ENCODE data around the gene RUNX3. TPM values are rescaled to one million over a fixed set of nuclear protein-coding genes. Genes with fewer than 3 reads are reported as not detected.
A peak's percentile ranks its signal among the peaks of the same experiment; 100 is the strongest.

RUNX3 gene
- total RNA-seq, 1 donor from 2014 or later, result 153 TPM

GRCh38 chr1:24931468-24932231, 1.6 kb upstream of the RUNX3 start:
- no peak for TF ChIP-seq CTCF (IDR thresholded peaks at IDR 0.05)
- no peak for DNase-seq
- ChIA-PET POLR2A (interaction anchor here (0.6 to 15.6 kb wide), 8 partner anchors 8 to 168 kb away, joined by 3 to 385 read pairs (median 15); no protein-coding TSS in a partner anchor), CTCF (interaction anchor here (0.8 to 9.8 kb wide), 18 partner anchors 8 to 170 kb away, joined by 3 to 195 read pairs (median 4); no protein-coding TSS in a partner anchor)
- Mint-ChIP-seq H3K9me3 (no peaks in the 10 kb centered on the region), H3K4me3 (peak overlapping the region; percentile 52), H3K36me3 (ENCODE audit: low read depth) (peaks cover 22% of the 10 kb centered on the region), H3K27ac (peak overlapping the region; percentile 30), H3K4me1 (peaks cover 69% of the 10 kb centered on the region), H3K27me3 (no peaks in the 10 kb centered on the region)
- no peak for ATAC-seq (ENCODE audit: low read depth)
- intact Hi-C loops (cut with micrococcal nuclease), result loop anchor here (1.0 to 2.0 kb wide), 6 partner anchors 24 to 273 kb away; partner anchors contain the start of gene CLIC4

- H3K36me3 Mint-ChIP-seq (ENCODE audit: low read depth), result peaks cover 27% of the 10 kb centered on the region
- TF ChIP-seq CTCF (IDR thresholded peaks at IDR 0.05), result no peak
- ATAC-seq (ENCODE audit: low read depth) (no peak), DNase-seq (no peak)
- no peak overlapping the region for H3K4me3 Mint-ChIP-seq
- ChIA-PET CTCF (interaction anchor here (1.0 to 9.8 kb wide), 5 partner anchors 21 to 170 kb away, joined by 3 to 195 read pairs (median 4); no protein-coding TSS in a partner anchor), POLR2A (interaction anchor here (0.7 to 15.6 kb wide), 11 partner anchors 21 to 302 kb away, joined by 3 to 385 read pairs (median 11); partner anchors contain the start of gene SYF2)
- H3K9me3 Mint-ChIP-seq, result no peaks in the 10 kb centered on the region
- no peaks in the 10 kb centered on the region for H3K27me3 Mint-ChIP-seq
- intact Hi-C loops (cut with micrococcal nuclease), result loop anchor here (2.0 kb wide), 2 partner anchors 186 to 274 kb away; partner anchors contain the start of gene CLIC4
- peak overlapping the region; percentile 78 for H3K27ac Mint-ChIP-seq
- peaks cover 73% of the 10 kb centered on the region for H3K4me1 Mint-ChIP-seq
These were observed 1.0 kb upstream of the RUNX3 start for GRCh38 chr1:24931146-24931467.

GRCh38 chr1:24929398-24930259, 447 bp downstream of the RUNX3 start:
- peaks cover 42% of the 10 kb centered on the region for H3K36me3 Mint-ChIP-seq (ENCODE audit: low read depth)
- no peaks in the 10 kb centered on the region for H3K27me3 Mint-ChIP-seq
- intact Hi-C loops (cut with micrococcal nuclease), result loop anchor here (1.0 to 10.0 kb wide), 11 partner anchors 31 to 735 kb away; partner anchors contain the start of genes CLIC4, RCAN3, SRRM1 and SYF2
- ChIA-PET POLR2A (interaction anchor here (0.5 to 15.6 kb wide), 42 partner anchors 8 to 1857 kb away, joined by 3 to 385 read pairs (median 6); partner anchors contain the start of genes CLIC4, RSRP1 and SYF2), CTCF (interaction anchor here (0.5 to 9.8 kb wide), 13 partner anchors 22 to 981 kb away, joined by 3 to 195 read pairs (median 4); no protein-coding TSS in a partner anchor)
- no peaks in the 10 kb centered on the region for H3K9me3 Mint-ChIP-seq
- TF ChIP-seq CTCF (IDR thresholded peaks at IDR 0.05), result no peak
- ATAC-seq (ENCODE audit: low read depth) (peak; percentile 7), DNase-seq (peak; percentile 66)
- H3K27ac Mint-ChIP-seq, result peak overlapping the region; percentile 96
- H3K4me3 Mint-ChIP-seq, result peak overlapping the region; percentile 98
- H3K4me1 Mint-ChIP-seq, result peaks cover 73% of the 10 kb centered on the region

- ATAC-seq (ENCODE audit: low read depth) (peak; percentile 5), DNase-seq (peak; percentile 60)
- Mint-ChIP-seq H3K27ac (peak overlapping the region; percentile 96), H3K4me3 (peak overlapping the region; percentile 98), H3K4me1 (peaks cover 73% of the 10 kb centered on the region), H3K9me3 (no peaks in the 10 kb centered on the region), H3K27me3 (no peaks in the 10 kb centered on the region), H3K36me3 (ENCODE audit: low read depth) (peaks cover 47% of the 10 kb centered on the region)
- intact Hi-C loops (cut with micrococcal nuclease), result loop anchor here (2.0 to 10.0 kb wide), 6 partner anchors 30 to 734 kb away; partner anchors contain the start of genes RCAN3, SRRM1 and SYF2
- TF ChIP-seq CTCF (IDR thresholded peaks at IDR 0.05), result no peak
- POLR2A ChIA-PET, result interaction anchor here (0.6 to 15.6 kb wide), 29 partner anchors 8 to 1531 kb away, joined by 3 to 385 read pairs (median 6); partner anchors contain the start of genes CLIC4, RSRP1 and SYF2
- CTCF ChIA-PET, result interaction anchor here (1.1 to 9.8 kb wide), 5 partner anchors 34 to 173 kb away, joined by 4 to 195 read pairs (median 4); no protein-coding TSS in a partner anchor
These were observed 1.2 kb downstream of the RUNX3 start for GRCh38 chr1:24928689-24929397.

Measured in activated B cell treated with CpG ODN at 0.5 μM for 24 hours (primary cell).